Stimulated activated CD4-positive, alpha-beta T cell treated with anti-CD3 and anti-CD28 coated beads, Interleukin-4, amount 100 ng/mL, for 1 hour (primary cell): Measurements from ENCODE around the gene APOA1.

Source experiments
- DNase-seq: peaks from one replicate; pipeline ENCODE4 v3.0.0-alpha.2; 2020

Gene APOA1

GRCh38 chr11:116833491-116833815 is 4.0 kb downstream of the APOA1 start:
- DNase-seq: no peak

GRCh38 chr11:116832350-116833290 is 4.8 kb downstream of the APOA1 start:
- DNase-seq: no peak

GRCh38 chr11:116831790-116832349 is 5.6 kb downstream of the APOA1 start:
- no peak for DNase-seq

- DNase-seq: no peak
Measured at GRCh38 chr11:116830184-116830912, 7.1 kb downstream of the APOA1 start.

- no peak for DNase-seq
Measured at GRCh38 chr11:116829525-116830183, 7.8 kb downstream of the APOA1 start, which contains the start of gene APOC3. Gene APOC3 (plus strand): TSS chr11:116829907. CDS start chr11:116830583, 676 bp downstream.

GRCh38 chr11:116828632-116829524 is 8.5 kb downstream of the APOA1 start:
- no peak for DNase-seq

GRCh38 chr11:116827461-116827860 is 10.0 kb downstream of the APOA1 start:
- no peak for DNase-seq

- DNase-seq: no peak
Measured at GRCh38 chr11:116826751-116827431, 10.5 kb downstream of the APOA1 start.

- no peak for DNase-seq
Measured at GRCh38 chr11:116825854-116826750, 11.3 kb downstream of the APOA1 start.

GRCh38 chr11:116825434-116825833 is 12.0 kb downstream of the APOA1 start:
- no peak for DNase-seq

- no peak for DNase-seq
Measured at GRCh38 chr11:116823031-116823843, 14.2 kb downstream of the APOA1 start, which contains the start of gene APOA4. Gene APOA4 (minus strand): TSS chr11:116823304. CDS start chr11:116823191, 113 bp downstream.

- no peak for DNase-seq
Measured at GRCh38 chr11:116822575-116822974, 14.8 kb downstream of the APOA1 start.

- DNase-seq: no peak
Measured at GRCh38 chr11:116821050-116821918, 16.1 kb downstream of the APOA1 start.

- no peak for DNase-seq
Measured at GRCh38 chr11:116819049-116819448, 18.4 kb downstream of the APOA1 start.

GRCh38 chr11:116814502-116814901 is 22.9 kb downstream of the APOA1 start:
- no peak for DNase-seq

- no peak for DNase-seq
Measured at GRCh38 chr11:116813781-116814471, 23.5 kb downstream of the APOA1 start.

GRCh38 chr11:116813170-116813569 is 24.3 kb downstream of the APOA1 start:
- DNase-seq: no peak

- no peak for DNase-seq
Measured at GRCh38 chr11:116812109-116812508, 25.3 kb downstream of the APOA1 start.
